ENCODE results near the gene HRH4.

GRCh38 chr18:24515721-24516120 lies 55.3 kb downstream of the HRH4 start:
- TF ChIP-seq CTCF (IDR thresholded peaks at IDR 0.05): no peak
- TF ChIP-seq EP300 (IDR thresholded peaks at IDR 0.05): no peak
- TF ChIP-seq POLR2A (IDR thresholded peaks at IDR 0.05): no peak

All from ovary (tissue), 3 donors.